MCF 10A (cell line): ENCODE results near the gene CNGA3. TPM values are rescaled to one million over a fixed set of nuclear protein-coding genes. Genes with fewer than 3 reads are reported as not detected.
"Not testable (repeated sequence)": the region's sequence is repeated elsewhere in the genome, so short reads cannot be mapped to it uniquely, and the experiment has no call there.

Source experiments
- BruUV-seq: library from RNA; stranded (reverse); fragments of 400-500 nt; replicated peaks from 2 replicates; lab custom pipeline; 2021; lab: Mats Ljungman, UMichigan
- CTCF ChIA-PET: fragments of 300-600 bp; sonication (Branson Sonifier 250); formaldehyde crosslinking; extraction: SDS; loops from one replicate; lab custom pipeline; 2021; ENCODE audit warnings: antibody characterized with exemption, inconsistent platforms; lab: Yijun Ruan, JAX
- POLR2A ChIA-PET: fragments of 300-600, 350-650 bp; sonication (Branson Sonifier 250); formaldehyde crosslinking; extraction: SDS; loops from one replicate; lab custom pipeline; 2020; ENCODE audit warnings: antibody characterized with exemption, inconsistent platforms; lab: Yijun Ruan, JAX
- DNase-seq: peaks from one replicate; pipeline ENCODE4 v3.0.0-alpha.2; 2018; ENCODE audit not compliant: unreplicated experiment
- H3K27ac Mint-ChIP-seq: one replicate; pipeline ENCODE4 v1.8.0; 2022; ENCODE audit warnings: mild to moderate bottlenecking, low read depth, mixed read lengths; ENCODE audit not compliant: unreplicated experiment
- H3K27me3 Mint-ChIP-seq: one replicate; pipeline ENCODE4 v1.8.0; 2022; ENCODE audit warnings: mixed read lengths; ENCODE audit not compliant: insufficient read depth, unreplicated experiment
- H3K36me3 Mint-ChIP-seq: one replicate; pipeline ENCODE4 v1.8.0; 2022; ENCODE audit warnings: mild to moderate bottlenecking, moderate library complexity, mixed read lengths; ENCODE audit not compliant: insufficient read depth, unreplicated experiment
- H3K4me1 Mint-ChIP-seq: one replicate; pipeline ENCODE4 v1.8.0; 2022; ENCODE audit warnings: mixed read lengths; ENCODE audit not compliant: insufficient read depth, unreplicated experiment
- H3K4me3 Mint-ChIP-seq: one replicate; pipeline ENCODE4 v1.8.0; 2022; ENCODE audit warnings: mild to moderate bottlenecking, moderate library complexity, mixed read lengths; ENCODE audit not compliant: unreplicated experiment
- H3K9me3 Mint-ChIP-seq: one replicate; pipeline ENCODE4 v1.8.0; 2022; ENCODE audit warnings: mixed read lengths; ENCODE audit not compliant: unreplicated experiment
- intact Hi-C: fragments of 100-400 bp; cut with micrococcal nuclease; formaldehyde crosslinking; loops from 2 replicates; pipeline ENCODE4 v1.14.1; 2022
- total RNA-seq: library from RNA; stranded (reverse); gene quantifications from 2 replicates; pipeline ENCODE4 v1.2.3, GENCODE V29; 2022
- TF ChIP-seq, protein P1 (sequence below): fragments of 200-600 bp; IDR thresholded peaks from one replicate; pipeline ENCODE4 v1.8.0; 2022; ENCODE audit warnings: antibody characterized with exemption, mild to moderate bottlenecking; ENCODE audit not compliant: unreplicated experiment

Gene CNGA3
- total RNA-seq, 1 experiment from 2014 or later: not detected

DNA sequence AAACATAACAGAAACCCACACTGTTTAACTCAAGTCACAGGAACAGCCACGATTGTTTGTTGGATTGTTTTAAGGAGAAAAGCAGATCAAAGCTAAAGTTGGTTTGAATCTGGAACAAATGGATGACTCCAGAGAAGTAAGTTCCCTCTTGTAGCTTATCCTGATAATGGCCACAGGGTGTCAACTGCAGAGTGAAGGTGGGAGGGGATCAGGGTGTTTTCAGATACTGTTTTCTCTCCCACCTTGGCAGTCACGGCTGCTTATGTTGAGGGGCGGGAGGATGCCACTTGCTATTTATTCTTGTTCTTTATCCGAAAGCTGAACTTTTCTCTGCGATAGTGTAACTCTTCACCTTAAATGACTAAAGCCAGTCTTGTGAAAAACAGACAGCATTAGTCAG is 61.9 kb downstream of the CNGA3 start:
- BruUV-seq: no TSS peak
- TF ChIP-seq, protein P1, sequence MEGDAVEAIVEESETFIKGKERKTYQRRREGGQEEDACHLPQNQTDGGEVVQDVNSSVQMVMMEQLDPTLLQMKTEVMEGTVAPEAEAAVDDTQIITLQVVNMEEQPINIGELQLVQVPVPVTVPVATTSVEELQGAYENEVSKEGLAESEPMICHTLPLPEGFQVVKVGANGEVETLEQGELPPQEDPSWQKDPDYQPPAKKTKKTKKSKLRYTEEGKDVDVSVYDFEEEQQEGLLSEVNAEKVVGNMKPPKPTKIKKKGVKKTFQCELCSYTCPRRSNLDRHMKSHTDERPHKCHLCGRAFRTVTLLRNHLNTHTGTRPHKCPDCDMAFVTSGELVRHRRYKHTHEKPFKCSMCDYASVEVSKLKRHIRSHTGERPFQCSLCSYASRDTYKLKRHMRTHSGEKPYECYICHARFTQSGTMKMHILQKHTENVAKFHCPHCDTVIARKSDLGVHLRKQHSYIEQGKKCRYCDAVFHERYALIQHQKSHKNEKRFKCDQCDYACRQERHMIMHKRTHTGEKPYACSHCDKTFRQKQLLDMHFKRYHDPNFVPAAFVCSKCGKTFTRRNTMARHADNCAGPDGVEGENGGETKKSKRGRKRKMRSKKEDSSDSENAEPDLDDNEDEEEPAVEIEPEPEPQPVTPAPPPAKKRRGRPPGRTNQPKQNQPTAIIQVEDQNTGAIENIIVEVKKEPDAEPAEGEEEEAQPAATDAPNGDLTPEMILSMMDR: no peak
- DNase-seq: no peak
- ChIA-PET POLR2A (no interaction called here), CTCF (no interaction called here)
- Mint-ChIP-seq H3K27ac (no peak overlapping the region), H3K4me1 (no peaks in the 10 kb centered on the region), H3K27me3 (peaks cover 23% of the 10 kb centered on the region), H3K36me3 (no peaks in the 10 kb centered on the region), H3K9me3 (no peaks in the 10 kb centered on the region), H3K4me3 (no peak overlapping the region)
- intact Hi-C loops: no loop called here

DNA sequence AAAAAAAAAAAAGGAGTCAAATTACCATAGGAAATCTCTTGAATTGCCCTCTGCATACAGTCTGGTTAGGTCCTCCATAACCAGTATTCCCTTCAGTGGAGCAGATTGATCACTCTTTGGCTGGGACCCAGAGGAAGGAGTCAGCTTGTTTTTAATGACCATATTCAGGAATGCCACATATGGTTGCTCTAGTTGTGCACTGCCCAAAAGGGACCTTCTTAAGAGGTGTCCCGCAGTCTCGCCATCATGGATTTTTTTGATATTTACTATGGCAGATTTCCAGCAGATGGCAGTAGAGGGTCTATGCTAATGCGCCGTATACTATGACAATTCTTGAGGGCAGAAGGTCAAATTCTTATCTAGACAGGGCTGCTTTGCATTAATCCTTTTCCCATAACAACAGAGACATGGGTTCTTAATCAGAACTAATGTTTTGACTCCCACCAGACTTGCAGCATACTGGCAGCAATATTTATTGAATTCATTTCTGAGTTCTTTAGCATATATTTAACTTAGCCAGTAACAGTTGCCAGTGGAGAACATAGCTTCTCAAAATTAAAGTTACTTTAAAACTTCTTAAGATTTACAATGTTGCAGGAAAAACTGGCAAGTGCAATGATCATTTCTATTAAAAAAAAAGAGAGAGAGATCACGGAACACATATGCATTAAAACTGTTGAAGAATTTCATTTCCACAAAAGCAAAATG is 66.6 kb downstream of the CNGA3 start:
- Mint-ChIP-seq H3K27me3 (peaks cover 13% of the 10 kb centered on the region), H3K4me1 (no peaks in the 10 kb centered on the region), H3K27ac (no peak overlapping the region), H3K36me3 (no peaks in the 10 kb centered on the region), H3K9me3 (no peaks in the 10 kb centered on the region), H3K4me3 (no peak overlapping the region)
- no TSS peak for BruUV-seq
- TF ChIP-seq, protein P1: peak; percentile 75
- POLR2A ChIA-PET: interaction anchor here (1.2 to 1.4 kb wide), 2 partner anchors 192 to 195 kb away, joined by 3 to 5 read pairs; no protein-coding TSS in a partner anchor
- intact Hi-C loops: loop anchor here (1.0 to 2.0 kb wide), 4 partner anchors 68 to 653 kb away; no protein-coding TSS in a partner anchor
- DNase-seq: peak; percentile 70
- CTCF ChIA-PET: interaction anchor here (0.6 to 2.0 kb wide), 19 partner anchors 8 to 426 kb away, joined by 3 to 19 read pairs (median 4); no protein-coding TSS in a partner anchor

DNA sequence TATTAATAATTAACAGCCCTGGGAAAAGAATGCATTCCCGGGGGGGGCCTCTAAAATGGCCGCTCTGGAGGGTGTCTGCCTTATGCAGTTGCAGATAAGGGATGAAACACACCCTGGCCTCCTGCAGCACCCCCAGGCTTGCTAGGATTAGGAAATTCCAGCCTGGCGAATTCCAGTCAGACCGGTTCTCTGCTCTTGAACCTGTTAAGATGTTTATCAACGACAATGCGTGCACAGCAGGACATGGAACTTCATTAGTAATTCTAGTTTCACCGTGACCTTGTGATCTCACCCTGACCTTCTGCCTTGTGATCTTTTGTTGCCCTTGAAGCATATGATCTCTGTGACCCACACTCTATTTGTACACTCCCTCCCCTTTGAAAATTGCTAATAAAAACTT is 68.0 kb downstream of the CNGA3 start:
- H3K36me3 Mint-ChIP-seq, CTCF ChIA-PET, H3K27ac Mint-ChIP-seq, BruUV-seq, H3K9me3 Mint-ChIP-seq, H3K4me1 Mint-ChIP-seq, POLR2A ChIA-PET, intact Hi-C loops, DNase-seq, H3K4me3 Mint-ChIP-seq: not testable (repeated sequence)
- peaks cover 12% of the 10 kb centered on the region for H3K27me3 Mint-ChIP-seq

DNA sequence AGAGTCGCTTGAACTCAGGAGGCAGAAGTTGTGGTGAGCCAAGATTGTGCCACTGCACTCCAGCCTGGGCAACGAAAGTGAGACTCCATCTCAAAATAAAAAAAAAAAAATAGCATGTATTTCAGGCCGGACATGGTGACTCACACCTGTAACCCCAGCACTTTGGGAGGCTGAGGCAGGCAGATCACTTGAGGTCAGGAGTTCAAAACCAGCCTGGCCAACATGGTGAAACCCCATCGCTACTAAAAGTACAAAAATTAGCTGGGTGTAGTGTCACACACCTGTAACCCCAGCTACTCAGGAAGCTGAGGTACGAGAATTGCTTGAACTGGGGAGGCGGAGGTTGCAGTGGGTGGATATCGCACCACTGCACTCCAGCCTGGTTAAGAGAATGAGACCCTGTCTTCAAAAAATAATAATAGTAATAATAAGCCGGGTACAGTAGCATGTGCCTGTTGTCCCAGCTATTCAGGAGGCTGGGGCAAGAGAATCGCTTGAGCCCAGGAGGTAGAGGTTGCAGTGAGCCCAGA is 69.5 kb downstream of the CNGA3 start:
- BruUV-seq, POLR2A ChIA-PET, H3K9me3 Mint-ChIP-seq, H3K27ac Mint-ChIP-seq, H3K4me1 Mint-ChIP-seq, H3K36me3 Mint-ChIP-seq, H3K27me3 Mint-ChIP-seq, H3K4me3 Mint-ChIP-seq, DNase-seq, intact Hi-C loops: not testable (repeated sequence)
- CTCF ChIA-PET: interaction anchor here (0.6 to 1.0 kb wide), 3 partner anchors 24 to 548 kb away, joined by 3 to 4 read pairs (median 4); no protein-coding TSS in a partner anchor
